ENCODE results near the gene NOS1.

GRCh38 chr12:117261247-117261646 is 100.2 kb downstream of the NOS1 start:
- no peak for TF ChIP-seq GATA2 (IDR thresholded peaks at IDR 0.05; ENCODE audit: low read depth, low read length)
- TF ChIP-seq GATA3 (IDR thresholded peaks at IDR 0.05; ENCODE audit: low read depth, low read length) = no peak

Measured in SH-SY5Y (cell line).